GM23248 (cell line): ENCODE measurements around the gene TDRD3.

Experiments
- EZH2 ChIP-seq: fragments of 200-600 bp; sonication (generic); IDR thresholded peaks from 2 replicates; pipeline ENCODE4 v1.6.1; 2018; ENCODE audit warnings: antibody characterized with exemption, mild to moderate bottlenecking; ENCODE audit not compliant: insufficient read depth, poor library complexity, severe bottlenecking
- EZH2phosphoT487 ChIP-seq: fragments of 200-600 bp; sonication (generic); IDR thresholded peaks from 2 replicates; pipeline ENCODE4 v1.6.1; 2018; ENCODE audit warnings: antibody characterized with exemption, moderate library complexity, mild to moderate bottlenecking, low read depth; ENCODE audit not compliant: insufficient read depth

- TF ChIP-seq EZH2phosphoT487 = no peak
- TF ChIP-seq EZH2 = no peak
Observed at GRCh38 chr13:60454425-60454824, 57.4 kb downstream of the TDRD3 start.
